GM19193 (cell line): ENCODE data around the gene SLC4A8.

Source experiments
- POLR2A ChIP-seq: IDR thresholded peaks from 4 replicates; pipeline ENCODE4 v1.6.1; 2011; ENCODE audit not compliant: insufficient read depth, insufficient read length; ENCODE audit errors: extremely low read depth

SLC4A8 gene

GRCh38 chr12:51406290-51406689 is 18.3 kb upstream of the SLC4A8 start:
- no peak for TF ChIP-seq POLR2A

GRCh38 chr12:51406859-51407258 is 17.8 kb upstream of the SLC4A8 start:
- TF ChIP-seq POLR2A, result no peak

- no peak for TF ChIP-seq POLR2A
These were observed 17.0 kb upstream of the SLC4A8 start for GRCh38 chr12:51407604-51408003.

- no peak for TF ChIP-seq POLR2A
These were observed 14.8 kb upstream of the SLC4A8 start for GRCh38 chr12:51409846-51410245.

GRCh38 chr12:51413149-51413548 is 11.5 kb upstream of the SLC4A8 start:
- no peak for TF ChIP-seq POLR2A

- TF ChIP-seq POLR2A, result no peak
These were observed 10.8 kb upstream of the SLC4A8 start for GRCh38 chr12:51413791-51414190.

- no peak for TF ChIP-seq POLR2A
These were observed 8.7 kb upstream of the SLC4A8 start for GRCh38 chr12:51415931-51416330.

GRCh38 chr12:51417826-51418225 is 6.8 kb upstream of the SLC4A8 start:
- no peak for TF ChIP-seq POLR2A

GRCh38 chr12:51419425-51420193 is 5.0 kb upstream of the SLC4A8 start:
- no peak for TF ChIP-seq POLR2A

GRCh38 chr12:51421266-51421884 is 3.3 kb upstream of the SLC4A8 start:
- TF ChIP-seq POLR2A, result no peak

GRCh38 chr12:51424094-51424661 is 453 bp upstream of the SLC4A8 start:
- no peak for TF ChIP-seq POLR2A

GRCh38 chr12:51428256-51428655 is 3.6 kb downstream of the SLC4A8 start:
- no peak for TF ChIP-seq POLR2A

GRCh38 chr12:51429700-51430099 is 5.1 kb downstream of the SLC4A8 start:
- TF ChIP-seq POLR2A, result no peak

- no peak for TF ChIP-seq POLR2A
These were observed 5.7 kb downstream of the SLC4A8 start for GRCh38 chr12:51430196-51430895.

GRCh38 chr12:51432921-51433320 is 8.3 kb downstream of the SLC4A8 start:
- TF ChIP-seq POLR2A, result no peak

- TF ChIP-seq POLR2A, result no peak
These were observed 9.7 kb downstream of the SLC4A8 start for GRCh38 chr12:51434305-51434704.

GRCh38 chr12:51437431-51437830 is 12.8 kb downstream of the SLC4A8 start:
- no peak for TF ChIP-seq POLR2A

GRCh38 chr12:51439330-51439729 is 14.7 kb downstream of the SLC4A8 start:
- no peak for TF ChIP-seq POLR2A
